ENCODE results near the gene EPX.

- TF ChIP-seq CTCF (IDR thresholded peaks at IDR 0.05; ENCODE audit: poor library complexity) (no peak), EZH2 (IDR thresholded peaks at IDR 0.05; ENCODE audit: borderline replicate concordance) (no peak)
These were observed 42.0 kb downstream of the EPX start for GRCh38 chr17:58234512-58234911.

Measured in hepatocyte (in vitro differentiated cells).